Glutamatergic neuron (in vitro differentiated cells): Measurements from ENCODE around the gene TMOD1. TPM values are rescaled to one million over a fixed set of nuclear protein-coding genes. Genes with fewer than 3 reads are reported as not detected.

Source experiments
- DNase-seq: peaks from one replicate; pipeline ENCODE4 v3.0.0; 2022
- H3K27ac Mint-ChIP-seq: one replicate; pipeline ENCODE4 v1.8.0; 2020; ENCODE audit warnings: mild to moderate bottlenecking, mixed read lengths, inconsistent platforms; ENCODE audit not compliant: unreplicated experiment
- H3K27me3 Mint-ChIP-seq: one replicate; pipeline ENCODE4 v1.8.0; 2020; ENCODE audit warnings: mild to moderate bottlenecking, moderate library complexity, mixed read lengths, inconsistent platforms; ENCODE audit not compliant: unreplicated experiment
- H3K36me3 Mint-ChIP-seq: one replicate; pipeline ENCODE4 v1.8.0; 2020; ENCODE audit warnings: mild to moderate bottlenecking, mixed read lengths, inconsistent platforms; ENCODE audit not compliant: unreplicated experiment
- H3K4me1 Mint-ChIP-seq: one replicate; pipeline ENCODE4 v1.8.0; 2020; ENCODE audit warnings: mild to moderate bottlenecking, low read depth, mixed read lengths, inconsistent platforms; ENCODE audit not compliant: unreplicated experiment
- H3K4me3 Mint-ChIP-seq: one replicate; pipeline ENCODE4 v1.8.0; 2020; ENCODE audit warnings: mild to moderate bottlenecking, mixed read lengths, inconsistent platforms; ENCODE audit not compliant: unreplicated experiment
- H3K9me3 Mint-ChIP-seq: one replicate; pipeline ENCODE4 v1.8.0; 2020; ENCODE audit warnings: mild to moderate bottlenecking, moderate library complexity, mixed read lengths, inconsistent platforms; ENCODE audit not compliant: unreplicated experiment
- CTCF ChIP-seq: fragments of 200-600 bp; sonication (generic); IDR thresholded peaks from one replicate; pipeline ENCODE4 v1.5.0; 2021; ENCODE audit not compliant: partially characterized antibody, unreplicated experiment
- total RNA-seq: library from RNA; stranded (reverse); fragmentation: NEBNext Ultra II Directional; extraction: Animal tissue kit (Norgen Biotek cat#: 25700); gene quantifications from one replicate; pipeline ENCODE4 v1.2.1, GENCODE V29; 2021; ENCODE audit not compliant: unreplicated experiment

TMOD1 gene
- total RNA-seq, 1 donor from 2014 or later: 0.64 TPM

GRCh38 chr9:97514531-97514930 lies 13.1 kb downstream of the TMOD1 start:
- Mint-ChIP-seq H3K4me1 (no peaks in the 10 kb centered on the region), H3K27me3 (peaks cover 6% of the 10 kb centered on the region), H3K36me3 (no peaks in the 10 kb centered on the region), H3K27ac (no peak overlapping the region), H3K9me3 (peaks cover 1% of the 10 kb centered on the region), H3K4me3 (no peak overlapping the region)
- TF ChIP-seq CTCF: no peak
- DNase-seq: no peak

GRCh38 chr9:97515662-97516061 lies 14.2 kb downstream of the TMOD1 start:
- peaks cover 6% of the 10 kb centered on the region for H3K27me3 Mint-ChIP-seq

GRCh38 chr9:97516111-97516510 lies 14.6 kb downstream of the TMOD1 start:
- H3K9me3 Mint-ChIP-seq: peaks cover 1% of the 10 kb centered on the region
- H3K36me3 Mint-ChIP-seq: no peaks in the 10 kb centered on the region
- no peak overlapping the region for H3K27ac Mint-ChIP-seq
- H3K4me3 Mint-ChIP-seq: no peak overlapping the region
- no peaks in the 10 kb centered on the region for H3K4me1 Mint-ChIP-seq
- peaks cover 7% of the 10 kb centered on the region for H3K27me3 Mint-ChIP-seq
- no peak for TF ChIP-seq CTCF
- no peak for DNase-seq

More at GRCh38 chr9:97515662-97516061, 14.2 kb downstream of the TMOD1 start:
- TF ChIP-seq CTCF: no peak
- H3K9me3 Mint-ChIP-seq: peaks cover 1% of the 10 kb centered on the region
- H3K4me1 Mint-ChIP-seq: no peaks in the 10 kb centered on the region
- no peak overlapping the region for H3K27ac Mint-ChIP-seq
- no peak overlapping the region for H3K4me3 Mint-ChIP-seq
- H3K36me3 Mint-ChIP-seq: no peaks in the 10 kb centered on the region
- no peak for DNase-seq

- Mint-ChIP-seq H3K4me1 (no peaks in the 10 kb centered on the region), H3K27me3 (peaks cover 7% of the 10 kb centered on the region), H3K9me3 (peaks cover 1% of the 10 kb centered on the region), H3K27ac (no peak overlapping the region), H3K36me3 (no peaks in the 10 kb centered on the region), H3K4me3 (no peak overlapping the region)
- TF ChIP-seq CTCF: no peak
- no peak for DNase-seq
Observed at GRCh38 chr9:97517331-97518089, 16.0 kb downstream of the TMOD1 start.

GRCh38 chr9:97518166-97518908 lies 16.9 kb downstream of the TMOD1 start:
- no peak for TF ChIP-seq CTCF
- Mint-ChIP-seq H3K27me3 (peaks cover 9% of the 10 kb centered on the region), H3K27ac (no peak overlapping the region), H3K4me1 (no peaks in the 10 kb centered on the region), H3K4me3 (no peak overlapping the region), H3K9me3 (peaks cover 1% of the 10 kb centered on the region), H3K36me3 (no peaks in the 10 kb centered on the region)
- DNase-seq: no peak
